GM18873 (cell line): ENCODE measurements around the gene FOXN3.
"Not testable (repeated sequence)": the region's sequence is repeated elsewhere in the genome, so short reads cannot be mapped to it uniquely, and the experiment has no call there.

ENCODE experiments used
- ATAC-seq: cut with Tn5 transposase; IDR thresholded peaks from one replicate; pipeline ENCODE4 v1.9.1; 2021; ENCODE audit warnings: mild to moderate bottlenecking, moderate library complexity, moderate number of reproducible peaks; ENCODE audit not compliant: unreplicated experiment, low FRiP score

The FOXN3 gene

GRCh38 chr14:89123215-89123614 lies 293.8 kb downstream of the FOXN3 start:
- ATAC-seq = no peak

GRCh38 chr14:89121968-89122620 lies 294.9 kb downstream of the FOXN3 start:
- ATAC-seq = no peak

- no peak for ATAC-seq
These were observed 300.0 kb downstream of the FOXN3 start for GRCh38 chr14:89117012-89117411.

- no peak for ATAC-seq
These were observed 302.9 kb downstream of the FOXN3 start for GRCh38 chr14:89114109-89114508.

- no peak for ATAC-seq
These were observed 304.3 kb downstream of the FOXN3 start for GRCh38 chr14:89112720-89113119.

- ATAC-seq = not testable (repeated sequence)
These were observed 305.1 kb downstream of the FOXN3 start for GRCh38 chr14:89111766-89112543.

GRCh38 chr14:89111232-89111631 lies 305.8 kb downstream of the FOXN3 start:
- ATAC-seq = not testable (repeated sequence)

- no peak for ATAC-seq
These were observed 306.9 kb downstream of the FOXN3 start for GRCh38 chr14:89110110-89110509.

- ATAC-seq = no peak
These were observed 308.4 kb downstream of the FOXN3 start for GRCh38 chr14:89108608-89109007.

- no peak for ATAC-seq
These were observed 309.4 kb downstream of the FOXN3 start for GRCh38 chr14:89107626-89108025.
